KMS-11 (cell line): ENCODE measurements around the gene PRDM7.
"Not testable (repeated sequence)": the region's sequence is repeated elsewhere in the genome, so short reads cannot be mapped to it uniquely, and the experiment has no call there.

Experiments used
- H2AFZ ChIP-seq: fragments of 200-600 bp; sonication (generic); 2 replicates; pipeline ENCODE4 v1.6.1; 2016; ENCODE audit warnings: antibody characterized with exemption, mixed run types, low read depth
- H3K27ac ChIP-seq: fragments of 200-600 bp; sonication (generic); 2 replicates; pipeline ENCODE4 v1.6.1; 2016; ENCODE audit warnings: mild to moderate bottlenecking, mixed run types
- H3K27me3 ChIP-seq: fragments of 200-600 bp; sonication (generic); 2 replicates; pipeline ENCODE4 v1.6.1; 2017; ENCODE audit warnings: mild to moderate bottlenecking, low read depth, mixed run types, moderate library complexity; ENCODE audit not compliant: insufficient read depth
- H3K36me3 ChIP-seq: fragments of 200-600 bp; sonication (generic); 2 replicates; pipeline ENCODE4 v1.6.1; 2017; ENCODE audit warnings: mild to moderate bottlenecking, mixed run types; ENCODE audit not compliant: insufficient read depth
- H3K4me1 ChIP-seq: fragments of 200-600 bp; sonication (generic); 2 replicates; pipeline ENCODE4 v1.6.1; 2016; ENCODE audit warnings: mild to moderate bottlenecking, low read depth, mixed run types; ENCODE audit not compliant: poor library complexity, severe bottlenecking
- H3K4me2 ChIP-seq: fragments of 200-600 bp; sonication (generic); 2 replicates; pipeline ENCODE4 v1.7.0; 2016; ENCODE audit warnings: mild to moderate bottlenecking, mixed run types
- H3K4me3 ChIP-seq: fragments of 200-600 bp; sonication (generic); IDR thresholded peaks from 2 replicates; pipeline ENCODE4 v1.6.1; 2017; ENCODE audit warnings: low read depth, low read length, mixed read lengths; ENCODE audit not compliant: insufficient read depth
- H3K79me2 ChIP-seq: fragments of 200-600 bp; sonication (generic); 2 replicates; pipeline ENCODE4 v1.6.1; 2016; ENCODE audit warnings: low read depth, mixed run types; ENCODE audit not compliant: insufficient read depth
- H3K9ac ChIP-seq: fragments of 200-600 bp; sonication (generic); 2 replicates; pipeline ENCODE4 v1.6.1; 2016; ENCODE audit warnings: mild to moderate bottlenecking, mixed run types
- H4K20me1 ChIP-seq: fragments of 200-600 bp; sonication (generic); 2 replicates; pipeline ENCODE4 v1.6.1; 2016; ENCODE audit warnings: mild to moderate bottlenecking, mixed run types; ENCODE audit not compliant: insufficient read depth
- CTCF ChIP-seq: fragments of 200-600 bp; sonication (generic); conservative IDR thresholded peaks from 2 replicates; pipeline ENCODE4 v1.6.1; 2017; ENCODE audit warnings: low read depth, mild to moderate bottlenecking, antibody characterized with exemption, low read length, moderate library complexity, mixed read lengths

The PRDM7 gene

GRCh38 chr16:90011508-90011819 lies 65.7 kb downstream of the PRDM7 start:
- no peaks in the 10 kb centered on the region for H3K36me3 ChIP-seq
- H3K27me3 ChIP-seq, result peaks cover 21% of the 10 kb centered on the region
- TF ChIP-seq CTCF, result no peak
- no peak overlapping the region for H3K4me2 ChIP-seq
- H3K9ac ChIP-seq, result no peak overlapping the region
- H3K79me2 ChIP-seq, result no peaks in the 10 kb centered on the region
- no peak overlapping the region for H3K27ac ChIP-seq
- H4K20me1 ChIP-seq, result no peaks in the 10 kb centered on the region
- H3K4me3 ChIP-seq, result no peak overlapping the region
- no peaks in the 10 kb centered on the region for H3K4me1 ChIP-seq
- H2AFZ ChIP-seq, result no peak overlapping the region

- H3K36me3 ChIP-seq, result no peaks in the 10 kb centered on the region
- no peaks in the 10 kb centered on the region for H4K20me1 ChIP-seq
- no peak for TF ChIP-seq CTCF
- H3K9ac ChIP-seq, result no peak overlapping the region
- no peaks in the 10 kb centered on the region for H3K4me1 ChIP-seq
- no peak overlapping the region for H2AFZ ChIP-seq
- no peak overlapping the region for H3K4me2 ChIP-seq
- H3K79me2 ChIP-seq, result no peaks in the 10 kb centered on the region
- no peak overlapping the region for H3K27ac ChIP-seq
- H3K4me3 ChIP-seq, result no peak overlapping the region
- H3K27me3 ChIP-seq, result peaks cover 21% of the 10 kb centered on the region
These were observed 66.2 kb downstream of the PRDM7 start for GRCh38 chr16:90010676-90011507.

- Histone ChIP-seq H4K20me1 (no peaks in the 10 kb centered on the region), H3K79me2 (no peaks in the 10 kb centered on the region), H3K36me3 (no peaks in the 10 kb centered on the region), H3K4me3 (no peak overlapping the region), H3K9ac (no peak overlapping the region), H3K4me1 (no peaks in the 10 kb centered on the region), H3K27ac (no peak overlapping the region), H3K4me2 (no peak overlapping the region), H3K27me3 (peaks cover 21% of the 10 kb centered on the region), H2AFZ (no peak overlapping the region)
- TF ChIP-seq CTCF, result no peak
These were observed 67.8 kb downstream of the PRDM7 start for GRCh38 chr16:90009172-90009899.

- no peaks in the 10 kb centered on the region for H3K79me2 ChIP-seq
- H3K4me1 ChIP-seq, result no peaks in the 10 kb centered on the region
- no peak overlapping the region for H3K4me2 ChIP-seq
- H3K27ac ChIP-seq, result no peak overlapping the region
- no peak overlapping the region for H3K9ac ChIP-seq
- no peak overlapping the region for H2AFZ ChIP-seq
- H3K4me3 ChIP-seq, result no peak overlapping the region
- H3K36me3 ChIP-seq, result no peaks in the 10 kb centered on the region
- TF ChIP-seq CTCF, result no peak
- no peaks in the 10 kb centered on the region for H4K20me1 ChIP-seq
- H3K27me3 ChIP-seq, result peaks cover 21% of the 10 kb centered on the region
These were observed 68.4 kb downstream of the PRDM7 start for GRCh38 chr16:90008708-90009145.

GRCh38 chr16:90007635-90008234 lies 69.4 kb downstream of the PRDM7 start:
- H2AFZ ChIP-seq, H3K9ac ChIP-seq, H3K79me2 ChIP-seq, H3K4me1 ChIP-seq, H4K20me1 ChIP-seq, H3K4me2 ChIP-seq, H3K4me3 ChIP-seq, H3K27ac ChIP-seq, H3K36me3 ChIP-seq: not testable (repeated sequence)
- H3K27me3 ChIP-seq, result peaks cover 21% of the 10 kb centered on the region
